Transverse colon (tissue), 4 donors: Measurements from ENCODE around the gene AGFG1.

ENCODE experiments used
- EP300 ChIP-seq: sonication (generic); formaldehyde crosslinking; IDR thresholded peaks from one replicate; pipeline ENCODE4 v1.6.1; 2017; ENCODE audit warnings: antibody characterized with exemption, low read depth
- POLR2A ChIP-seq: fragments of 450-650 bp; IDR thresholded peaks from one replicate; pipeline ENCODE4 v1.6.1; 2016; ENCODE audit warnings: antibody characterized with exemption, mild to moderate bottlenecking, moderate library complexity
- POLR2AphosphoS5 ChIP-seq, 3 donors: sonication (generic); formaldehyde crosslinking; IDR thresholded peaks; one replicate each; pipeline ENCODE4 v1.6.1; 2016; ENCODE audit warnings: antibody characterized with exemption in 3 of 3
- TF ChIP-seq, protein P1 (sequence below), 5 experiments: fragments of 200-600 bp in 3 of 5; fragments of 450-650 bp in 2 of 5; sonication (generic) in 3 of 5; IDR thresholded peaks; 1 replicate in 2 of 5; 2 replicates in 3 of 5; pipeline ENCODE4 v1.5.1; 2016 to 2017; ENCODE audit warnings: antibody characterized with exemption in 5 of 5, inconsistent platforms in 3 of 5, mild to moderate bottlenecking in 2 of 5, moderate library complexity in 1 of 5

DNA sequence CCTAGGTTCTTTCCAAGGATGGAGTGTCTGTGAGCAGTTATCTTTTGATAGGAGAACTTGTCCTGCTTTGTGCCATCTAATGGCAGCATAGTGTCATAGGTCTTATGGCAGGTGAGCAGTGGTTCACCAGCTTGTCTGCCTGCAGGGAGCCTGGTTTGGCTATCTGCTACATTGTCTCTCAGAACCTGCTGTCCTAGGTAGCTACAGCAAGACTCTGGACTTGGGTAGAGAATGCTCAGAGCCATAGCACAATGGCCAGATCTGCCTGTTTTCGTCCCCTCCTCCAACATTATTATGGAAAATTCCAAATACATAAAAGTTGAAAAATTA lies 28.3 kb downstream of the AGFG1 start:
- TF ChIP-seq POLR2A (no peak), POLR2AphosphoS5 (IDR thresholded peaks at IDR 0.05) (no peak), EP300 (no peak)
- TF ChIP-seq, protein P1, sequence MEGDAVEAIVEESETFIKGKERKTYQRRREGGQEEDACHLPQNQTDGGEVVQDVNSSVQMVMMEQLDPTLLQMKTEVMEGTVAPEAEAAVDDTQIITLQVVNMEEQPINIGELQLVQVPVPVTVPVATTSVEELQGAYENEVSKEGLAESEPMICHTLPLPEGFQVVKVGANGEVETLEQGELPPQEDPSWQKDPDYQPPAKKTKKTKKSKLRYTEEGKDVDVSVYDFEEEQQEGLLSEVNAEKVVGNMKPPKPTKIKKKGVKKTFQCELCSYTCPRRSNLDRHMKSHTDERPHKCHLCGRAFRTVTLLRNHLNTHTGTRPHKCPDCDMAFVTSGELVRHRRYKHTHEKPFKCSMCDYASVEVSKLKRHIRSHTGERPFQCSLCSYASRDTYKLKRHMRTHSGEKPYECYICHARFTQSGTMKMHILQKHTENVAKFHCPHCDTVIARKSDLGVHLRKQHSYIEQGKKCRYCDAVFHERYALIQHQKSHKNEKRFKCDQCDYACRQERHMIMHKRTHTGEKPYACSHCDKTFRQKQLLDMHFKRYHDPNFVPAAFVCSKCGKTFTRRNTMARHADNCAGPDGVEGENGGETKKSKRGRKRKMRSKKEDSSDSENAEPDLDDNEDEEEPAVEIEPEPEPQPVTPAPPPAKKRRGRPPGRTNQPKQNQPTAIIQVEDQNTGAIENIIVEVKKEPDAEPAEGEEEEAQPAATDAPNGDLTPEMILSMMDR (IDR thresholded peaks at IDR 0.05), result no peak
